ENCODE measurements around the gene FBXO15. TPM values are rescaled to one million over a fixed set of nuclear protein-coding genes. Genes with fewer than 3 reads are reported as not detected.

The FBXO15 gene
- total RNA-seq, 3 donors from 2014 or later: 0.71 to 1.2 (median 1.2) TPM

DNA sequence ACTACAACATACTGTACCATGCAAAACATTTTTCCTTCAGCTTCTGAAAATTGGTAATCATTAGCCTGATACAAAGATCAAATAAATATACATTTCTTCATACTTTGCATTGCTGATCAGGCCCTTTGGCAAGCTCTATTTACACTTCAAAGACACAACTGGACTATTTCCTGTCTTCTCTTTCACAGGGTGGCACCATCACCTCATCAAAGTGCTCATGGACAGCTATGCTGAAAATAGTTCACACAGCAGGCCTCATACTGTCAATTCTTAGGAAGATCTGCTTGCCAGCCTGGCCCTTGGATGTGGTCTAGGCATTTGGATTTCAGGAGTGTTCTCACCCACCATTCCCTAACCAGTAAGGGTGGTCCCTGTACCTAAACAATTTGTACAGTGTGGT, 33.9 kb downstream of the FBXO15 start:
- peaks cover 7% of the 10 kb centered on the region for H3K4me1 Mint-ChIP-seq (ENCODE audit: low read depth)
- peaks cover 4% of the 10 kb centered on the region for H3K36me3 Mint-ChIP-seq (ENCODE audit: insufficient read depth)
- DNase-seq (no peak), ATAC-seq (no peak)
- no peaks in the 10 kb centered on the region for H3K27me3 Mint-ChIP-seq (ENCODE audit: low read depth)
- H3K9me3 Mint-ChIP-seq: peaks cover 12% of the 10 kb centered on the region
- H3K4me3 Mint-ChIP-seq: no peak overlapping the region

DNA sequence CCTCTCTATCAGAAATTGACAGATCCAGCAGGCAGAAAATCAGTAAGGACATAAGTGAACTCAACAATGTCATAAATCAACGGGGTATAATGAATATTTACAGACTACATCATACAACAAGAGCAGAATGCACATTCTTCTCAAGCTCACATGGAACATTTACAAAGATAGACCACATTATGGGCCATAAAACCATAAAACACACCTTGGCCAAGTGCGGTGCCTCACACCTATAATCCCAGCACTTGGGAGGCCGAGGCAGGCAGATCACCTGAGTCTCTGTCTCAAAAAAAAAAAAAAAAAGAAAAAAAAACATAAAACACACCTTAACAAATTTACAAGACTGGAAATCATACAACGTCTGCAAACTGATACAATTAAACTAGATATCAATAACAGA, 36.7 kb downstream of the FBXO15 start:
- H3K9me3 Mint-ChIP-seq: peaks cover 22% of the 10 kb centered on the region
- no peak for DNase-seq
- no peak for ATAC-seq
- H3K4me3 Mint-ChIP-seq: no peak overlapping the region
- H3K36me3 Mint-ChIP-seq (ENCODE audit: insufficient read depth): peaks cover 4% of the 10 kb centered on the region
- peaks cover 14% of the 10 kb centered on the region for H3K4me1 Mint-ChIP-seq (ENCODE audit: low read depth)
- H3K27me3 Mint-ChIP-seq (ENCODE audit: low read depth): peaks cover 2% of the 10 kb centered on the region

DNA sequence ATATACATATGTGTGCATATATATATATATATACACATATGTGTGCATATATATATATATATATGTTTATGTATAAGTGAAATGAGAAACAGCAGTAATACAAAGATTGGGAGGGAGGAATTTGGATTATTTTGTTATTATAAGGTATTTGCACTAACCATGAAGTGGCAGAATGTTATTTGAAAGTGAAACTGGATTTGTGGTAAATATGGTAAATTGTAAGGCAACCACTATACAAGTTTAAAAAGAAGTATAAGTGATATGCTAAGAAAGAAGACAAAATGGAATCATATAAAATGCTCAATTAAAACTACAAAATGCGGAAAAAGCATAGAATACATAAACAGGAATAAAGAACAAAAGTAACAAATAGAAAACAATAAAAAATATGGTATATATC, 37.5 kb downstream of the FBXO15 start:
- no peak overlapping the region for H3K4me3 Mint-ChIP-seq
- peaks cover 4% of the 10 kb centered on the region for H3K36me3 Mint-ChIP-seq (ENCODE audit: insufficient read depth)
- DNase-seq (no peak), ATAC-seq (no peak)
- H3K27me3 Mint-ChIP-seq (ENCODE audit: low read depth): peaks cover 2% of the 10 kb centered on the region
- H3K9me3 Mint-ChIP-seq: peaks cover 22% of the 10 kb centered on the region
- peaks cover 14% of the 10 kb centered on the region for H3K4me1 Mint-ChIP-seq (ENCODE audit: low read depth)

DNA sequence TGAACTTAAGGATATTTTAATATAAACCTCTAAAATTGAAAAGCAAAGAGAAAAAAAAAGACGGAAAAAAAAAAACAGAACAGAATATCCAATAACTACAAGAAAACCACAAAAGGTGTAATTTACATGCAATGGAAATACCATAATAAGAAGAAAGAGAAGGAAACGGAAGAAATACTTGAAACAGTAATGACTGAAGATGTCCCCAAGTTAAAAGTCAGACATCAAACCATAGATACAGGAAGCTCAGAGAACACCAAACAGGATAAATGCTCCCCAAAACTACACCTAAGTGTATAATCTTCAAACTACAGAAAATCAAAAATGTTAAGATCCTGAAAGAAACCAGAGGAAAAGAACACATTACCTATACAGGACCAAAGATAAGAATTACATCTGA, 39.2 kb downstream of the FBXO15 start:
- Mint-ChIP-seq H3K27me3 (ENCODE audit: low read depth) (peaks cover 2% of the 10 kb centered on the region), H3K9me3 (peaks cover 26% of the 10 kb centered on the region), H3K4me1 (ENCODE audit: low read depth) (peaks cover 9% of the 10 kb centered on the region), H3K4me3 (no peak overlapping the region), H3K36me3 (ENCODE audit: insufficient read depth) (peaks cover 4% of the 10 kb centered on the region)
- DNase-seq: no peak
- no peak for ATAC-seq

DNA sequence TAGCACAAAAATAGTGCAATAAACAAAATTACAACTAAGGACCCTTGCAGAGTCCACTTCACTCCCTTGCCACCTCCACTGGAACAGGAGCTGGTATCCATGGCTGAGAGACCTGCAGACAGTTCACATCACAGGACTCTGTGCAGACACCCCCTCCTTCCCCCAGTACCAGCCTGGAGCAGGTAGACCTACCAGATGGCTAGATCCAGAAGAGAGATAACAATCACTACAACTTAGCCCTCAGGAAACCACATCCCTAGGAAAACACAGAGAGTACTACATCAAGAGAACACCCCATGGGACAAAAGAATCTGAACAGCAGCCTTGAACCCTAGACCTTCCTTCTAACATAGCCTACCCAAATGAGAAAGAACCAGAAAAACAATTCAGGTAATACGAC, 49.8 kb downstream of the FBXO15 start:
- Mint-ChIP-seq H3K4me3 (no peak overlapping the region), H3K27me3 (ENCODE audit: low read depth) (peaks cover 4% of the 10 kb centered on the region), H3K36me3 (ENCODE audit: insufficient read depth) (peaks cover 3% of the 10 kb centered on the region), H3K4me1 (ENCODE audit: low read depth) (no peaks in the 10 kb centered on the region), H3K9me3 (peaks cover 13% of the 10 kb centered on the region)
- no peak for ATAC-seq
- no peak for DNase-seq

DNA sequence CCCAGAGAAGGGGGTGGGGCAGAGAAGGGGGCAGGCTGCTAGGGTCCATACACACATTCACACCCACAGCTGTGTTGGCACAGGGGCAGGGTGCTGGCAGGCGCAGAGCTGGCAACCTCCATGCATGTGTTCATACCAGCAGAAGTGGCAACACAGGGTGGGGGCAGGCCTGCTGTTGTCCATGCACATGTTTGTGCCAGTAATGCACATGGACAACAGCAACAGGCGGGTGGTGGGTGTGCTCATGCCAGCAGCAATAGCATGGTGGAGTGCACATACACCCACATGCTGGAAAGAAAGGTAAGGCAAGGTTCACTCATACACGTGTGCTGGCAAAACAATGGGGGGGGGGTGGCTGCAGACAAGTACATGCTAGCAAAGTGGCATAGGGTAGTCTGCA, 54.7 kb downstream of the FBXO15 start:
- H3K36me3 Mint-ChIP-seq (ENCODE audit: insufficient read depth): no peaks in the 10 kb centered on the region
- H3K4me1 Mint-ChIP-seq (ENCODE audit: low read depth): no peaks in the 10 kb centered on the region
- H3K27me3 Mint-ChIP-seq (ENCODE audit: low read depth): peaks cover 14% of the 10 kb centered on the region
- H3K4me3 Mint-ChIP-seq: no peak overlapping the region
- peaks cover 17% of the 10 kb centered on the region for H3K9me3 Mint-ChIP-seq
- ATAC-seq: no peak
- no peak for DNase-seq

DNA sequence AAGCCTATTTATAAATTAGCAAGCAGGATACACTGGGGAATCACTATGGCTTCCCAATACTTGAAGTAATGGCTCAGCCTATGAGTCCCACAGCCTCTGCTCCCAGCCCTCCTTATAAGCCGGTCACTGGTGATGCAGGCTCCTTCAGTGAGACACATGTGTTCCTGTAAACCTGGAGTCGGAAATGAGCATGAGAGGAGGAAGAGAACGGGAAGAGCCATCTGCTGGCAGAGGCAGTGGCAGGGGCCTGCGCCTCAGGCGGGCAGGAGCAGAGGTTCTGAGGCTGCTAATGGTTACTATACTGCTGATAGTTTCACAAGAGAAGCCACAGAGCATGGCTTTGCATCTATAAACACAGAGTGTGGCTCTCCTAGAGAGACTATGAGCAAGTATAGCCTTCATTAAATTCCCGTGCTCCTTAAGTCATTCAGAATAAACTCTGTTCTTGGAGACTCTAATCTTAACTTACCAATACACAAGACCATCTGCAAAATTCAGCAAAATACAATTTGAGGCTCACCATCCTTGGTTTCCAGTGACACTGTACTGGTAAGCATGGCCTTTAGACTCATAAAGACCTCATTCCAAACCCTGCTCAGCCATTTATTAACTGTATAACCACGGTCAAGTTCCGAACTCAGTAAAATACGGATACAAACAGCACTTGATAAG, 63.3 kb downstream of the FBXO15 start:
- ATAC-seq (no peak), DNase-seq (no peak)
- Mint-ChIP-seq H3K4me1 (ENCODE audit: low read depth) (peaks cover 16% of the 10 kb centered on the region), H3K4me3 (no peak overlapping the region), H3K36me3 (ENCODE audit: insufficient read depth) (no peaks in the 10 kb centered on the region), H3K9me3 (peaks cover 4% of the 10 kb centered on the region), H3K27me3 (ENCODE audit: low read depth) (no peaks in the 10 kb centered on the region)

DNA sequence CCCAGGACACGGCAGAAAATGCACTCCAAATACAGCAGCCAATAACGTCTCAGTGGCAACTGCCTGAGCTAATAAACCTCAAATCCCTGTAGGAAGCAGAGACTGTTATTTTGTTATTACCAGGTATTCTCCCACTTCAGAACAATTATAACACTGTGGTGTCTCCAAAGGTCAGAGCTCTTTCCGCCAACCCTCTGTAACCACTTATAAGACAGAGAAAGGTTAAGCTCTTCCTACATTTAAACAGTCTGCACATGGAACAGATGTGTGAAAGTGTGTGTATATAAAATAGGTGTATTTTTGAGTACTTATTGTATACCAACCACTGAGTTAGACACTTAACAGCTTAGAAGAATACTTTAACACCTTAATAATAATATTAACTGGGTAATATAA, 64.1 kb downstream of the FBXO15 start:
- DNase-seq: no peak
- no peak for ATAC-seq
- Mint-ChIP-seq H3K4me3 (no peak overlapping the region), H3K36me3 (ENCODE audit: insufficient read depth) (no peaks in the 10 kb centered on the region), H3K27me3 (ENCODE audit: low read depth) (no peaks in the 10 kb centered on the region), H3K4me1 (ENCODE audit: low read depth) (peaks cover 16% of the 10 kb centered on the region), H3K9me3 (peaks cover 4% of the 10 kb centered on the region)

DNA sequence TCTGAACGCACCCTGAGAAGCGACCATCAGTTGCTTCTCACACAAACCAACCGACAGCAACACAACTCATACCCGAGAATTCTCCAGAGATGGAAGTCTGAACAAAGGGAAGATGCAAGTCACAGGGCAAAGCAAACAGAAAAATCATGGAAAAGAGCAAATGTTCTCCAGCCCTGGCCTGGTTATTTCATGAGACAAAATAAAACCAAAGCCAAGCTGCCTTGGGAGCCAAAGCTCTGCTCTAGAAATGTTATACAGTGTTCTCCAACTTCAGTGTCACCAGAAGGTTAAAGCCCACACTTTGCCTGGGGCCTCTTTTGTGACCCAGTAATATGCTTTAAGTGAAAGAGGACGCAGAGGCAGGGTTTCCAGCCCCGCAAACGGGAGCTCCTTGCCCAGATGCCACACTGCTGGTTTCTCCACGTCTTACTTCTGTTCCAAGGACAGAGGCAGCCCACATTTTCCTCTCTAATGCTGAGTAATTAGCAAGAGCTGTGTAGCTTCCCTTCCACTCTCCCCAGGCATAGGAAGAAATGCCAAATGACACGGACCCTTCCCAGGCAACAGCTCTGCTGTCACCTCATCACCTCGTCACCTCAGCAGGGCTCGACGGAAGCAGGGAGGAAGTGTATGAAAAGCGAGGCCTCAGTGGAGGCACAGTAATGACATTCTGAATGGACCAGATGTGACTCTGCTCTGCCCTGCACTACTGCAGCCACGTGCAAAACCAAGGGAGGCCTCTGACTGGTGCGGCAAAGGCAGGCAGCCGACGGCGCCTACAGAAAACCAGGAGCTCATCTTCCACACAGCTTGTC, 64.7 kb downstream of the FBXO15 start:
- DNase-seq (peak; percentile 13), ATAC-seq (peak; percentile 64 to 67)
- H3K9me3 Mint-ChIP-seq: no peaks in the 10 kb centered on the region
- peaks cover 16% of the 10 kb centered on the region for H3K4me1 Mint-ChIP-seq (ENCODE audit: low read depth)
- H3K4me3 Mint-ChIP-seq: peak overlapping the region; percentile 69
- no peaks in the 10 kb centered on the region for H3K36me3 Mint-ChIP-seq (ENCODE audit: insufficient read depth)
- H3K27me3 Mint-ChIP-seq (ENCODE audit: low read depth): no peaks in the 10 kb centered on the region

DNA sequence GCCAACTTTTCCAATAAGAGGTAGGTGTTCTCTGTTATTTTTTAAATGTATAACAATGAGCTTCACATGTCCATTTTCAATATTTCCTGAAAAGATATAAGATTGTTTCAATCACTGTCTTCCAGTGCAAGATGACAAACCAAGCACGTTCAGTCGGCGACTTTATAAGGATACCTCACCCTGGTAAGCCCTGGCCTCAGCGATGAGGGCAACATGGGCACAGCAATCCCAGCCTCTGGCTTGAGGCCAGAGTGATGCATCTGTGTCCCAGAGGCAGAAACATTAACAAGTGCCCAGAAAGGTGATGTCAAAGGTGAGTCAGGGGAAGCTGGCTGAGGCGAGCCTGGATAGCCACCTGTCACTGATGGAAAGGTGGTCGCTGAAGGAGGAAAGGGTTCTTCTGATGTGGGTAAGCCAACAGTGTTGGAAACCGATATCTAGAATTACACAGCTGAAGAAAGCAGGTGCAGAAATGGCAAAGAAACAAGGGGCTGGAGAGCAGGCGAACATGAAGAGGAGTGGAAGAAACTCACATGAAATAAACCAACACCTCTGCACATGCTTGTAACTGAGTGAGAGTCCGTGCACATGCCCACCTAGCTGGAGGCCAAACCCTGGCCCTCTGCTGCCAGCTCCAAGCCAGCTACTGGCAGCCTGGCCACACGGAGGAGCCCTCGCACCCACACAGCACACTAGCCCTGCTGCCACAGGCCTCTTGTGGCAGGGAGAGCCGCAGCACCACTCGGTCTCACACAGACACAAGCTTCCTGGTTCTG, 65.5 kb downstream of the FBXO15 start:
- no peaks in the 10 kb centered on the region for H3K27me3 Mint-ChIP-seq (ENCODE audit: low read depth)
- ATAC-seq: peak; percentile 89 to 91
- H3K9me3 Mint-ChIP-seq: no peaks in the 10 kb centered on the region
- peak overlapping the region; percentile 69 for H3K4me3 Mint-ChIP-seq
- peak; percentile 42 for DNase-seq
- peaks cover 16% of the 10 kb centered on the region for H3K4me1 Mint-ChIP-seq (ENCODE audit: low read depth)
- H3K36me3 Mint-ChIP-seq (ENCODE audit: insufficient read depth): no peaks in the 10 kb centered on the region

DNA sequence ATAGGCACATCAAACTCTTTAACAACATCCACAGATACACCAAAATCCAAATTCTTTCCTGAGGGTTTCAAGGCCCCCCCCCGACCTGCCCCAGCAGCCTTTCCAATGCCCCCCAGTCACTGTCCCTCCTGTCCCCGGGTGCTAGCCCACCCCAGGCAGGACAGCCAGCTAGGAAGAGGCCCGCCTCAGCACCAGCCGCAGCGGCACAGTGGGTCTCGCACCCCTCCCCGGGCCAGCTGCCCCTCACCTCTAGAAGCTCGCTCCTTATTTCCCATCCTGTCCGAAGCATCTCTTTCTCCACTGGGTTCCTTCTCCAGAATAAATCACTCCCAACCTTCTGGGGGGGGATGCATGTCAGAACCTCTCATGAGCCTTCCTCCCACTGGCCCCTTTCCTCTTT, 69.4 kb downstream of the FBXO15 start:
- no peaks in the 10 kb centered on the region for H3K9me3 Mint-ChIP-seq
- H3K4me1 Mint-ChIP-seq (ENCODE audit: low read depth): peaks cover 12% of the 10 kb centered on the region
- ATAC-seq: no peak
- H3K36me3 Mint-ChIP-seq (ENCODE audit: insufficient read depth): no peaks in the 10 kb centered on the region
- no peak for DNase-seq
- H3K4me3 Mint-ChIP-seq: no peak overlapping the region
- H3K27me3 Mint-ChIP-seq (ENCODE audit: low read depth): no peaks in the 10 kb centered on the region

DNA sequence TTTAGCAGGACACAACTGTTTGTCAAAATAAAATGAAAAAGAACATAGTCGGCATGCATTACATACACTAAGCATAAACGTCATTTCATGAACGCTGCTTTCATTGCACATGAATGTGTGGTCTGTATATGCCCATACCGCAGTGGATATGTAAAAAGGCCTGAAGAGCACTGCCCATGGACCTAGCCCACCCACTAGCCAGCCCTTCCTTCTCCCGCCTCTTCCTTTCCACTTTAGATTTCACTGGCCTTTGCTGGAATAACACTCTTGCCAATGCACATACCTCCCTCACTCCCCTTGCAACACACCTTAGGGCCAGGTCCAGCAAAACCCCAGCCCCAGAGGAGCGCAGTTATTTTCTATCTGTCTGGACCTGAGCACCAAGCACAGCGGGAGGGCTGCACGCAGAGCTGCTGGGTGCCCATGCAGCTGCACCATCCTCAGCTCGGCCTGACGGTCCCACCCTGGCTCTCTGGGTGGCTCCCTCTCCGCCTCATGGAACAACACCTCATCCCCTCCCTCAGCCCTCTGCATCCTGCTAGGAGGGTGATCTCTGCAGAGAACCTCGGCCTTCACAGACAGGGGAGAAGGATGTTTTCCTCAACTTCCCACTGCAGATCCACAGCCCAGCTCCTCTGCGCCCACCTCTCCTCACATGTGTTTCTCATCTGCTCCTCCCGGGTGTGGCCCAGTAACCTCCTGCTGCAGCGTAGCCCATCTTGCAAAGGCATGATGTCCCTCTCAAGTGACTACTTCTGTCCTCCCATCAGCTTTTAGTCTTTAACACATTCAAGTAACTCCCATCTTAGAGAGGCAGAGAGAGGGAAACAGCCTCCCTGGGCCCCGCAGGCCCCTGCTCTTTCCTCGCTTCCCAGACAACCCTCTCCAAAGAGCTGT, 72.7 kb downstream of the FBXO15 start:
- no peak for ATAC-seq
- DNase-seq: no peak
- Mint-ChIP-seq H3K4me3 (no peak overlapping the region), H3K9me3 (no peaks in the 10 kb centered on the region), H3K4me1 (ENCODE audit: low read depth) (no peaks in the 10 kb centered on the region), H3K27me3 (ENCODE audit: low read depth) (no peaks in the 10 kb centered on the region), H3K36me3 (ENCODE audit: insufficient read depth) (no peaks in the 10 kb centered on the region)

DNA sequence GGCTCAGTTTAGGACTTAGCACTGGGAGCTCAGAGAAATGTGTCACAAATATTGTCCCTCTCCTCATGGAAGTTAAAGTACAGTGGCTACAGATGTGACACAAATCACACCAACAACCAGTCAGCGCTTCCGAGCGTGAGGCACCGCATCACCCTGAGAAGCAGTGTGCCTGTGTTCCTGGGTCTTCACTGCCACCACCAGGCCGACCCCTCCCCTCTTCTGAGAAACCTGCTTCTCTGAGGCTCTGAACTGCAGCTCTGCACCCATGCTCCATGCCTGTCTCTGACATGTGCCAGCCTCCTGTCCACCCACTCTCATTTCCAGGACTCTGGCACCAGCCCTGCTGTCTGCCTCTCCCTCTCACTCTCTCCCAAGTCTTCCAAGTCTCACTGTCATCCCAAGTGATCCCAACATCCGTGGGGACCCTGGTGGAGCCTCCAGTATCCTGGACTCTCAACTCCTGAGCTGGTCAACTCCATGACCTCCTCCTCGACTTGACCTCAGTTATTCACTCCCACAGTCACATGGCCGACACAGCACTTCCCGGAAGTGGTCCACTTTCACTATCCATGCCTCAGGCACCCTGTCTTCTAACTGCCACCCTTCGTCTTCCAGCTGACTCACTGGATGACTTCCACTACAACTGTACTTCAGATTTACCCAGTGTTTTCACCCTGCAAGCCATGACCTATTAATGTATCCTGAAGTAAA, 73.5 kb downstream of the FBXO15 start:
- DNase-seq: no peak
- H3K4me1 Mint-ChIP-seq (ENCODE audit: low read depth): no peaks in the 10 kb centered on the region
- H3K27me3 Mint-ChIP-seq (ENCODE audit: low read depth): no peaks in the 10 kb centered on the region
- no peaks in the 10 kb centered on the region for H3K36me3 Mint-ChIP-seq (ENCODE audit: insufficient read depth)
- H3K4me3 Mint-ChIP-seq: no peak overlapping the region
- no peak for ATAC-seq
- no peaks in the 10 kb centered on the region for H3K9me3 Mint-ChIP-seq
